OCI-LY7 (cell line): Measurements from ENCODE around the gene C11orf24. TPM values are rescaled to one million over a fixed set of nuclear protein-coding genes. Genes with fewer than 3 reads are reported as not detected.

Experiments used
- BruUV-seq: library from RNA; stranded (reverse); fragments of 400-500 nt; replicated peaks from 2 replicates; lab custom pipeline; 2021; lab: Mats Ljungman, UMichigan
- CTCF ChIA-PET: fragments of 300-600 bp; sonication (Branson Sonifier 250); formaldehyde crosslinking; loops from one replicate; lab custom pipeline; 2022; ENCODE audit warnings: antibody characterized with exemption; ENCODE audit not compliant: unreplicated experiment; lab: Charles Lee
- POLR2A ChIA-PET: fragments of 300-600 bp; sonication (Branson Sonifier 250); formaldehyde crosslinking; loops from one replicate; lab custom pipeline; 2022; ENCODE audit warnings: antibody characterized with exemption; lab: Charles Lee
- DNase-seq: peaks from one replicate; pipeline ENCODE4 v3.0.0-alpha.2; 2015; ENCODE audit warnings: low spot score
- H2AFZ ChIP-seq: fragments of 200-600 bp; sonication (generic), shearing (Covaris generic); 2 replicates; pipeline ENCODE4 v1.6.1; 2014; ENCODE audit warnings: mild to moderate bottlenecking, antibody characterized with exemption, low read length, moderate library complexity
- H3K27ac ChIP-seq: fragments of 200-600 bp; sonication (generic); 2 replicates; pipeline ENCODE4 v1.5.1; 2014; ENCODE audit warnings: mixed run types, low read depth, mild to moderate bottlenecking, moderate library complexity, low read length, inconsistent platforms; ENCODE audit not compliant: poor library complexity, severe bottlenecking
- H3K36me3 ChIP-seq: fragments of 200-600 bp; sonication (generic); 2 replicates; pipeline ENCODE4 v1.6.1; 2014; ENCODE audit warnings: mild to moderate bottlenecking, antibody characterized with exemption, low read length, moderate library complexity, mixed read lengths; ENCODE audit not compliant: insufficient read depth
- H3K4me1 ChIP-seq: fragments of 200-600 bp; sonication (generic); 2 replicates; pipeline ENCODE4 v1.5.1; 2014; ENCODE audit warnings: mild to moderate bottlenecking, low read length; ENCODE audit not compliant: insufficient read depth, poor library complexity, severe bottlenecking
- H3K4me2 ChIP-seq: fragments of 200-600 bp; sonication (generic); 2 replicates; pipeline ENCODE4 v1.6.1; 2014; ENCODE audit warnings: mild to moderate bottlenecking, low read length
- H3K4me3 ChIP-seq: fragments of 200-600 bp; sonication (generic); 2 replicates; pipeline ENCODE4 v1.5.1; 2014; ENCODE audit warnings: mild to moderate bottlenecking, low read depth, low read length; ENCODE audit not compliant: poor library complexity, severe bottlenecking
- H3K79me2 ChIP-seq: fragments of 200-600 bp; sonication (generic); 2 replicates; pipeline ENCODE4 v1.6.1; 2016; ENCODE audit warnings: low read depth, mild to moderate bottlenecking, low read length, moderate library complexity, mixed read lengths; ENCODE audit not compliant: insufficient read depth
- H3K9me2 ChIP-seq: fragments of 200-600 bp; sonication (generic); 2 replicates; pipeline ENCODE4 v1.6.1; 2016; ENCODE audit warnings: mild to moderate bottlenecking, low read length, mixed read lengths; ENCODE audit not compliant: insufficient read depth
- H3K9me3 ChIP-seq: fragments of 200-600 bp; sonication (generic); 2 replicates; pipeline ENCODE4 v1.6.1; 2014; ENCODE audit warnings: mild to moderate bottlenecking, mixed run types, low read length, mixed read lengths
- H4K20me1 ChIP-seq: fragments of 200-600 bp; sonication (generic); 2 replicates; pipeline ENCODE4 v1.6.1; 2014; ENCODE audit warnings: mild to moderate bottlenecking, antibody characterized with exemption, low read length, moderate library complexity, mixed read lengths; ENCODE audit not compliant: insufficient read depth
- CTCF ChIP-seq: fragments of 200-600 bp; sonication (generic); conservative IDR thresholded peaks from 2 replicates; pipeline ENCODE4 v1.5.1; 2014; ENCODE audit warnings: mild to moderate bottlenecking, antibody characterized with exemption, low read length, moderate library complexity, mixed read lengths
- EZH2phosphoT487 ChIP-seq: fragments of 200-600 bp; sonication (generic); IDR thresholded peaks from 2 replicates; pipeline ENCODE4 v1.6.1; 2018; ENCODE audit warnings: low read depth, borderline replicate concordance, mild to moderate bottlenecking, mixed run types, antibody characterized with exemption, low read length, moderate library complexity, mixed read lengths
- intact Hi-C: fragments of 100-400 bp; cut with micrococcal nuclease; formaldehyde crosslinking; loops from one replicate; pipeline ENCODE4 v1.10.0; 2022; ENCODE audit not compliant: unreplicated experiment
- total RNA-seq, 2 experiments: library from RNA; depleted of rRNA in 1 of 2; stranded (reverse); fragments of >200 nt in 1 of 2; shearing (Covaris generic) in 1 of 2; gene quantifications; 2 replicates each; pipeline ENCODE4 v1.2.3, GENCODE V29; 2014 to 2022

C11orf24 gene
- total RNA-seq, 2 experiments from 2014 or later: 81.1 to 94.1 TPM

- Histone ChIP-seq H3K27ac (no peak overlapping the region), H3K9me3 (no peaks in the 10 kb centered on the region), H3K4me2 (peak overlapping the region; percentile 32), H3K36me3 (no peaks in the 10 kb centered on the region), H4K20me1 (no peaks in the 10 kb centered on the region), H3K4me1 (peaks cover 40% of the 10 kb centered on the region), H2AFZ (peak overlapping the region; percentile 60; the same call in 1 of the 2 replicates), H3K4me3 (no peak overlapping the region), H3K9me2 (no peaks in the 10 kb centered on the region), H3K79me2 (no peaks in the 10 kb centered on the region)
- BruUV-seq: no TSS peak
- CTCF ChIA-PET: interaction anchor here (0.5 to 3.8 kb wide), 4 partner anchors 38 to 87 kb away, joined by 3 to 26 read pairs (median 3); no protein-coding TSS in a partner anchor
- no peak for TF ChIP-seq CTCF
- TF ChIP-seq EZH2phosphoT487: no peak
- intact Hi-C loops: loop anchor here (1.0 to 5.0 kb wide), 5 partner anchors 24 to 151 kb away; partner anchors contain the start of gene KMT5B
- POLR2A ChIA-PET: interaction anchor here (0.6 to 2.8 kb wide), 5 partner anchors 12 to 44 kb away, joined by 4 to 24 read pairs (median 4); partner anchors contain the start of gene C11orf24
- peak; percentile 62 for DNase-seq
Measured at GRCh38 chr11:68296344-68297051, 24.7 kb upstream of the C11orf24 start.

DNA sequence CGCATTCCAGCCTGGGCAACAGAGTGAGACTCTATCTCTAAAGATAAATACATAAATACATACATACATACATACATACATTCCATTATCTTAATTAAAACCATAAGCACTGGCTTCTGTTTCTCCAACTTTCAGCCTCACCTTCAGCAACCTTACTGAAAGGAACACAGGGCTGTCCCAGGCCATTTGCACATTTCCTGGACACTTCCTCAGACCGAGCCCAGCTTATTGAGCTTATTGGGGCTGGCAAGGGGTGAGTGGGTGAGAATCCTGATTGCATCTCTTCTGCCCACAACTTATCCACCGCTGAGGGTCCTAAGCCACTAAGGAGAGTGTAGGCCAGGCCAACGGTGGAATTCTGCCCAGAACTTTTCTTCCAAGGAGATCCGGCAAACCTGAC lies 24.2 kb upstream of the C11orf24 start:
- ChIA-PET POLR2A (interaction anchor here (0.7 to 2.8 kb wide), 7 partner anchors 8 to 43 kb away, joined by 3 to 24 read pairs (median 5); partner anchors contain the start of gene C11orf24), CTCF (interaction anchor here (0.5 to 3.8 kb wide), 3 partner anchors 38 to 86 kb away, joined by 3 to 26 read pairs (median 4); no protein-coding TSS in a partner anchor)
- H3K4me2 ChIP-seq: no peak overlapping the region
- H3K36me3 ChIP-seq: no peaks in the 10 kb centered on the region
- no peak for DNase-seq
- H3K4me3 ChIP-seq: no peak overlapping the region
- BruUV-seq: no TSS peak
- H3K79me2 ChIP-seq: no peaks in the 10 kb centered on the region
- H4K20me1 ChIP-seq: no peaks in the 10 kb centered on the region
- no peak for TF ChIP-seq CTCF
- TF ChIP-seq EZH2phosphoT487: no peak
- intact Hi-C loops: loop anchor here (2.0 to 5.0 kb wide), 2 partner anchors 84 to 89 kb away; partner anchors contain the start of gene KMT5B
- no peak overlapping the region for H3K27ac ChIP-seq
- H3K9me3 ChIP-seq: no peaks in the 10 kb centered on the region
- no peaks in the 10 kb centered on the region for H3K9me2 ChIP-seq
- peak overlapping the region; percentile 60; the same call in 1 of the 2 replicates for H2AFZ ChIP-seq
- H3K4me1 ChIP-seq: peaks cover 40% of the 10 kb centered on the region
